Measurements from ENCODE around the gene SNRPA.
"Not testable (repeated sequence)": the region's sequence is repeated elsewhere in the genome, so short reads cannot be mapped to it uniquely, and the experiment has no call there.

- TF ChIP-seq CTCF, POLR2A, POLR2AphosphoS5 (IDR thresholded peaks at IDR 0.05): not testable (repeated sequence)
Measured at GRCh38 chr19:40730065-40730464, 20.9 kb upstream of the SNRPA start.

Measured in breast epithelium (tissue), 3 donors.